Neuronal stem cell (in vitro differentiated cells): ENCODE results near the gene SPSB2.
"Not testable (repeated sequence)": the region's sequence is repeated elsewhere in the genome, so short reads cannot be mapped to it uniquely, and the experiment has no call there.

Experiments used
- DNase-seq: peaks from one replicate; pipeline ENCODE4 v3.0.0-alpha.2; 2013; ENCODE audit warnings: low spot score
- H2AFZ ChIP-seq: one replicate; pipeline ENCODE4 v1.6.1; 2013; ENCODE audit warnings: mild to moderate bottlenecking, low read length, inconsistent platforms
- H2AK5ac ChIP-seq: 2 replicates; pipeline ENCODE4 v1.6.1; 2013; ENCODE audit warnings: low read depth, mild to moderate bottlenecking, inconsistent platforms, low read length, moderate library complexity, mixed read lengths
- H2BK120ac ChIP-seq: 2 replicates; pipeline ENCODE4 v1.6.1; 2013; ENCODE audit warnings: low read depth, mild to moderate bottlenecking, inconsistent platforms, low read length, moderate library complexity, mixed read lengths
- H2BK12ac ChIP-seq: one replicate; pipeline ENCODE4 v1.6.1; 2013; ENCODE audit warnings: low read length, inconsistent platforms
- H2BK15ac ChIP-seq: 2 replicates; pipeline ENCODE4 v1.6.1; 2013; ENCODE audit warnings: mild to moderate bottlenecking, low read length, inconsistent platforms, mixed read lengths
- H2BK5ac ChIP-seq: one replicate; pipeline ENCODE4 v1.6.1; 2013; ENCODE audit warnings: inconsistent platforms, mild to moderate bottlenecking, low read length, moderate library complexity
- H3K14ac ChIP-seq: one replicate; pipeline ENCODE4 v1.6.1; 2013; ENCODE audit warnings: low read length, inconsistent platforms
- H3K18ac ChIP-seq: 2 replicates; pipeline ENCODE4 v1.6.1; 2013; ENCODE audit warnings: low read length, inconsistent platforms
- H3K23ac ChIP-seq: 2 replicates; pipeline ENCODE4 v1.6.1; 2013; ENCODE audit warnings: low read depth, mild to moderate bottlenecking, mixed read lengths, low read length, inconsistent platforms; ENCODE audit not compliant: poor library complexity
- H3K27ac ChIP-seq: replicated peaks from 3 replicates; pipeline ENCODE4 v1.5.1; 2013; ENCODE audit warnings: low read length, inconsistent platforms
- H3K27me3 ChIP-seq, 3 experiments: 2 replicates each; pipeline ENCODE4 v1.6.1; 2013; ENCODE audit warnings: low read length in 3 of 3, mild to moderate bottlenecking in 2 of 3, inconsistent platforms in 1 of 3, low read depth in 1 of 3, mixed read lengths in 1 of 3, moderate library complexity in 1 of 3; ENCODE audit not compliant: control insufficient read depth in 3 of 3, insufficient read depth in 3 of 3
- H3K36me3 ChIP-seq, 2 donors: replicated peaks in 1 of 2; 2 replicates each; pipeline ENCODE4 v1.6.1; 2013; ENCODE audit warnings: low read length in 2 of 2; ENCODE audit not compliant: control insufficient read depth in 2 of 2, insufficient read depth in 2 of 2
- H3K4ac ChIP-seq: 2 replicates; pipeline ENCODE4 v1.6.1; 2013; ENCODE audit warnings: inconsistent platforms, mild to moderate bottlenecking, low read length, moderate library complexity
- H3K4me1 ChIP-seq, 2 donors: 1 replicate in 1 of 2; 2 replicates in 1 of 2; pipeline ENCODE4 v1.6.1; 2013; ENCODE audit warnings: low read length in 2 of 2, low read depth in 1 of 2; ENCODE audit not compliant: control insufficient read depth in 2 of 2, insufficient read depth in 1 of 2
- H3K4me2 ChIP-seq: one replicate; pipeline ENCODE4 v1.6.1; 2013; ENCODE audit warnings: mild to moderate bottlenecking, low read length, inconsistent platforms; ENCODE audit not compliant: insufficient read depth, poor library complexity, severe bottlenecking
- H3K4me3 ChIP-seq, 2 donors: 2 replicates each; pipeline ENCODE4 v1.5.1; 2013; ENCODE audit warnings: low read length in 2 of 2, mild to moderate bottlenecking in 2 of 2, inconsistent platforms in 1 of 2, moderate library complexity in 1 of 2
- H3K79me1 ChIP-seq: one replicate; pipeline ENCODE4 v1.6.1; 2013; ENCODE audit warnings: low read depth, mild to moderate bottlenecking, inconsistent platforms, low read length, moderate library complexity
- H3K9ac ChIP-seq: one replicate; pipeline ENCODE4 v1.6.1; 2013; ENCODE audit warnings: mild to moderate bottlenecking, low read depth, low read length, inconsistent platforms; ENCODE audit not compliant: poor library complexity
- H3K9me3 ChIP-seq, 2 donors: replicated peaks in 1 of 2; 2 replicates each; pipeline versions ENCODE3 to v1.6.1; 2013; ENCODE audit warnings: low read length in 2 of 2, mild to moderate bottlenecking in 2 of 2, inconsistent platforms in 1 of 2, low read depth in 1 of 2, mixed read lengths in 1 of 2, moderate library complexity in 1 of 2; ENCODE audit not compliant: control insufficient read depth in 2 of 2, insufficient read depth in 1 of 2
- H4K8ac ChIP-seq: one replicate; pipeline ENCODE4 v1.6.1; 2013; ENCODE audit warnings: low read depth, mild to moderate bottlenecking, inconsistent platforms, low read length, moderate library complexity
- H4K91ac ChIP-seq: one replicate; pipeline ENCODE4 v1.6.1; 2013; ENCODE audit warnings: low read length, low read depth, mild to moderate bottlenecking, inconsistent platforms; ENCODE audit not compliant: poor library complexity
- WGBS, 2 donors: extraction: QIAGEN DNeasy Blood & Tissue Kit; methylation state at CpG; one replicate each; pipeline ENCODE4 v1.1.7; 2013; ENCODE audit warnings: missing lambda C conversion rate in 2 of 2, mixed read lengths in 1 of 2; ENCODE audit not compliant: insufficient read length in 2 of 2, insufficient replicate concordance in 1 of 2; ENCODE audit errors: extremely low coverage in 2 of 2; 5-methylcytosine and 5-hydroxymethylcytosine counted together

SPSB2 gene

DNA sequence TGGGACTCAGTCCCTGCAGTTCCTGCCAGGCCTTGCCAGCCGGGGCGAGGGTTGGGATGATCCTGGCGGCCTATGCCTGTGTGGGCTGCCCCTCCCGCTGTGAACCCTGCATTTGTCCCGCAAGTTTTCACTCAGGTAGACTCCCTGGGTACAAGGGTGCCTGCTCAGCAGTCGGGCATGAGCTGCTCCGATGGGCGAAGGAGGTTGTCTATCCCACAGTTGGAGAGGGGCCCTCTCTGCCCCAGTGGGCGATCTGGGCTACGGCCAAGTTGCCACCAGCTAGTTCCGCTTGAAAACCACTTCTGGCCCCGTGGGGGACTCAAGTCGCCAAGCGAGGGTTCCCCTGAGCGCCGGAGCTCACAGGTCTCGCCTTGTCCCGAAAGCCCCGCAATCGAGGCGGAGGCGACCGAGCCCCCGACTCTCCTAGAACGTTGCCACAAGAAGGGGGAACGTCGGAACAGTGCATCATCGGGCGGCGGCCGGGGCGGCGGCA, 6.1 kb downstream of the SPSB2 start:
- Histone ChIP-seq H4K91ac (peak overlapping the region; percentile 16), H3K4me3 (peak overlapping the region; percentile 74 to 77), H2AFZ (peak overlapping the region; percentile 84), H3K23ac (peak overlapping the region; percentile 83), H3K4me2 (peak overlapping the region; percentile 92), H3K36me3 (peaks cover 32 to 77% of the 10 kb centered on the region in 2 donors), H3K4ac (peak overlapping the region; percentile 12), H3K4me1 (peaks cover 9 to 19% of the 10 kb centered on the region in 2 donors), H3K14ac (peak overlapping the region; percentile 77), H2BK15ac (peak overlapping the region; percentile 43), H2BK120ac (peak overlapping the region; percentile 69), H2AK5ac (peak overlapping the region; percentile 82), H3K27me3 (no peaks in the 10 kb centered on the region), H3K9ac (peak overlapping the region; percentile 87), H4K8ac (no peak overlapping the region), H3K9me3 (peaks cover 0 to 2% of the 10 kb centered on the region in 2 donors), H2BK12ac (peak overlapping the region; percentile 33), H3K79me1 (peaks cover 8% of the 10 kb centered on the region), H3K27ac (no peak overlapping the region), H3K18ac (peak overlapping the region; percentile 76), H2BK5ac (peak overlapping the region; percentile 95)
- no peak for DNase-seq
- no CpG with 5 or more reads among the region's 33 CpGs for WGBS, 2 donors

DNA sequence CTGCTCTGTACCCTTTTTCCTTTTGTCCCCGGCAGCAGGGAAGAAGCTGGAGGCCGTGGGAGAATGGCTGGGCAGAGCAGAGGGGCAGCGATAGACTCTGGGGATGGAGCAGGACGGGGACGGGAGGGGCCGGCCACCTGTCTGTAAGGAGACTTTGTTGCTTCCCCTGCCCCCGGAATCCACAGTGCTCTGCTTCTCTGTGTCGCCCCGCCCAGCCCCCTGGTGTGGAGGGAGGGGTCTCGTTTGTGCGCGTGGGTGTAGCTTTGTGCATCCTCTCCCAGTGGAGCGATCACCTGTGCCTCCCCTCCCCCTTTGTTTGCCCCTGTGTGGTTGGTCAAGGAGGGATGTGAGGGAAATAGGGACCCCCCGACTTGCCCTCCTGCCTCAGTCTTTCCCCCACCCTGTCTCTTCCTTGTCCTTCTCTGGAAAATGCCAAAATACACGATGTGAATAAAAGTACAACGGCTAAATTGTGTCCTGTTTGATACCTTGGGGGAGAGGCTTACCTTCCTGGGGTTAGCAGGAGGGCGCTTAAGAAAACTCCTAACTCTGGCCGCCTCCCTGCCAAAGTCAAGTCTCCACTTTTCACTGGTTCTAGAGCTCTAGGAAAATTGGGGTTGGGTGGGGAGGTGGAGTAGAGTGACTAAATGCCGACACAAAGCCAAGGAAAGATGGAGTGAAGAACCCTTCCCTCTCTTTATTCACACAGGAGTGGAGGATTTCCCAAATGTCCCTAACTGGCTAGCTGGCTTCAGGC, 6.8 kb downstream of the SPSB2 start:
- H4K91ac ChIP-seq = no peak overlapping the region
- H3K18ac ChIP-seq = peak overlapping the region; percentile 76
- H3K9ac ChIP-seq = peak overlapping the region; percentile 87
- H3K14ac ChIP-seq = no peak overlapping the region
- H4K8ac ChIP-seq = no peak overlapping the region
- H2AK5ac ChIP-seq = peak overlapping the region; percentile 82
- H2BK5ac ChIP-seq = peak overlapping the region; percentile 95
- H3K4me3 ChIP-seq = peak overlapping the region; percentile 74 to 77
- peak overlapping the region; percentile 84 for H2AFZ ChIP-seq
- peak overlapping the region; percentile 69 for H2BK120ac ChIP-seq
- no peak overlapping the region for H3K4ac ChIP-seq
- H3K79me1 ChIP-seq = peaks cover 8% of the 10 kb centered on the region
- H2BK12ac ChIP-seq = no peak overlapping the region
- H3K9me3 ChIP-seq = peaks cover 0 to 2% of the 10 kb centered on the region in 2 donors
- peak overlapping the region; percentile 38 for H3K23ac ChIP-seq
- peaks cover 37 to 77% of the 10 kb centered on the region in 2 donors for H3K36me3 ChIP-seq
- WGBS, 2 donors = no CpG with 5 or more reads among the region's 19 CpGs
- H2BK15ac ChIP-seq = peak overlapping the region; percentile 43
- H3K27ac ChIP-seq = no peak overlapping the region
- H3K4me1 ChIP-seq = peaks cover 6 to 17% of the 10 kb centered on the region in 2 donors
- peak overlapping the region; percentile 92 for H3K4me2 ChIP-seq
- no peak for DNase-seq
- H3K27me3 ChIP-seq = no peaks in the 10 kb centered on the region

DNA sequence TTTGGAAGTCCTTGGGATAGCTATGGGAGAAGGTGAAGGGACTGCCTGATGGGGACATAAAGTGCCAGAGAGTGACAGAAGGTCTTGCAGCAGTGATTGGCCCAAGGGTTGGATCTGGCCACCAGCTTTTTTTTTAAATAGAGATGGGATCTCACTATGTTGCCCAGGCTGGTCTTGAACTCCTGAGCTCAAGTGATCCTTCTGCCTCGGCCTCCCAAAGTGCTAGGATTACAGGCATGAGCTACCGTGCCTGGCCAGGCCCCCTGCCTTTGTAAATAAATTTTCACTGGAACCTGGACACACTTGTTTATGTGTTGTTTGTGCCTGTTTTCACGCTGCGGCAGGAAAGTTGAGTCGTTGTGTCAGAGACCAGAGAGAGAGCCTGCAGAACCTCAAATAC, 7.8 kb downstream of the SPSB2 start:
- not testable (repeated sequence) for DNase-seq, H3K9me3 ChIP-seq, H3K27me3 ChIP-seq, H3K23ac ChIP-seq, H2BK120ac ChIP-seq, H3K27ac ChIP-seq, H3K4ac ChIP-seq, H3K14ac ChIP-seq, H2AFZ ChIP-seq, H3K4me2 ChIP-seq, H3K79me1 ChIP-seq, H2AK5ac ChIP-seq, H2BK5ac ChIP-seq, H3K4me3 ChIP-seq, H2BK15ac ChIP-seq, H3K9ac ChIP-seq, H4K8ac ChIP-seq, H3K18ac ChIP-seq, H4K91ac ChIP-seq, H2BK12ac ChIP-seq
- no CpG with 5 or more reads among the region's 5 CpGs for WGBS, 2 donors
- peaks cover 5 to 17% of the 10 kb centered on the region in 2 donors for H3K4me1 ChIP-seq
- H3K36me3 ChIP-seq = peaks cover 39 to 77% of the 10 kb centered on the region in 2 donors

DNA sequence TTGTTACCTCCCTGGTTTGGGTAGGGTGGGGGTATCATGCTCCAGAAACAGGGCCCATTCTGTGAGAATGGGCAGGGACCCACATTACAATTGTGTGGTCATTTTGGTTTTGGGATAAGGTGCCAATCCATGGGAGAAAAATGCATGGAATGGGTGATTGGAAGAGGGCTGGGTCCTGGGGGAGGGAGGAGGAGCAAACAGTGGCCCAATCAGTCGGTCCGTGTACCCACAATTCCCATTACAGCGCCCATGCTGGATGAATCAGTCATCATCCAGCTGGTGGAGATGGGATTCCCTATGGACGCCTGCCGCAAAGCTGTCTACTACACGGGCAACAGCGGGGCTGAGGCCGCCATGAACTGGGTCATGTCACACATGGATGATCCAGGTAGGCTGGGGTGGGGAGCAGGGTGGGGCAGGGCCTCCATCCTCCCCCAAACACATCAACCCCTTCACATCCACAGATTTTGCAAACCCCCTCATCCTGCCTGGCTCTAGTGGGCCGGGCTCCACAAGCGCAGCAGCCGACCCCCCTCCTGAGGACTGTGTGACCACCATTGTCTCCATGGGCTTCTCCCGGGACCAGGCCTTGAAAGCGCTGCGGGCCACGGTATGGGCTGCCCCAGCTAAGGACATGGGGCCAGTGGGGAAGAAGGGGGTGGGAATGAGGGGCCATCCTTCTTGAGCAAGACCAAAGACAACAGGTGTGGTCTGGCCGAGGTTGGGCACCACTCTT, 9.3 kb downstream of the SPSB2 start:
- Histone ChIP-seq H2AK5ac (no peak overlapping the region), H3K14ac (no peak overlapping the region), H3K79me1 (no peaks in the 10 kb centered on the region), H3K9me3 (peaks cover 0 to 2% of the 10 kb centered on the region in 2 donors), H2BK5ac (no peak overlapping the region), H2BK12ac (no peak overlapping the region), H3K9ac (no peak overlapping the region), H2AFZ (no peak overlapping the region), H3K4me2 (no peak overlapping the region), H2BK15ac (no peak overlapping the region), H4K8ac (no peak overlapping the region), H4K91ac (no peak overlapping the region), H2BK120ac (no peak overlapping the region), H3K18ac (no peak overlapping the region), H3K4me1 (peaks cover 5 to 14% of the 10 kb centered on the region in 2 donors), H3K27ac (no peak overlapping the region), H3K27me3 (no peaks in the 10 kb centered on the region), H3K4me3 (no peak overlapping the region), H3K36me3 (peaks cover 44 to 76% of the 10 kb centered on the region in 2 donors), H3K23ac (peak overlapping the region; percentile 16), H3K4ac (no peak overlapping the region)
- DNase-seq = no peak
- no CpG with 5 or more reads among the region's 16 CpGs for WGBS, 2 donors
